Esophagus squamous epithelium (tissue), 4 donors: ENCODE data around the gene ARHGEF11.

Experiments
- POLR2A ChIP-seq, 4 donors: fragments of 450-650 bp; IDR thresholded peaks; one replicate each; pipeline ENCODE4 v1.6.1; 2017; ENCODE audit warnings: antibody characterized with exemption in 4 of 4, mild to moderate bottlenecking in 4 of 4, moderate library complexity in 3 of 4
- TF ChIP-seq, protein P1 (sequence below), 6 experiments: fragments of 450-650 bp in 4 of 6; fragments of 200-600 bp in 2 of 6; sonication (generic) in 2 of 6; IDR thresholded peaks; one replicate each; pipeline ENCODE4 v1.5.1; 2016 to 2019; ENCODE audit warnings: antibody characterized with exemption in 6 of 6, mild to moderate bottlenecking in 4 of 6, moderate library complexity in 4 of 6

DNA sequence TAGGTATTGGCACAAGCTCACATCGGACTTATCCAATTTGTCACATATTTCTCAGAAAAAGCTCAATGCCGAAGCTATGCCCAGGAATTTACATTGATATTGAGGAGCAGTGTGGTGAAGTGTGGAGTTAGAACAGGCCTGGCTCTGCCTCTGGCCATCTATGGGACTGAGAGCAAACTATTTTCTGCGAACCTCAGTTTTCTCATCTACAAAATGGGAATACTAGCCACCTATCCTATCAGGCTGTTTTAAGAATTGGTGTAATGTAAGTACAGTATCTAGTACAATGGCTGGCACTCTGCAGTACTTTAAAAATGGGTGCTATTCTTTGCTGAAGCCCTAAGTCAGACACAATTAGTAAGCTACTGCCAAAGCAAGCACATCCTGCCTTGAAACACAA, 47.2 kb downstream of the ARHGEF11 start:
- TF ChIP-seq, protein P1, sequence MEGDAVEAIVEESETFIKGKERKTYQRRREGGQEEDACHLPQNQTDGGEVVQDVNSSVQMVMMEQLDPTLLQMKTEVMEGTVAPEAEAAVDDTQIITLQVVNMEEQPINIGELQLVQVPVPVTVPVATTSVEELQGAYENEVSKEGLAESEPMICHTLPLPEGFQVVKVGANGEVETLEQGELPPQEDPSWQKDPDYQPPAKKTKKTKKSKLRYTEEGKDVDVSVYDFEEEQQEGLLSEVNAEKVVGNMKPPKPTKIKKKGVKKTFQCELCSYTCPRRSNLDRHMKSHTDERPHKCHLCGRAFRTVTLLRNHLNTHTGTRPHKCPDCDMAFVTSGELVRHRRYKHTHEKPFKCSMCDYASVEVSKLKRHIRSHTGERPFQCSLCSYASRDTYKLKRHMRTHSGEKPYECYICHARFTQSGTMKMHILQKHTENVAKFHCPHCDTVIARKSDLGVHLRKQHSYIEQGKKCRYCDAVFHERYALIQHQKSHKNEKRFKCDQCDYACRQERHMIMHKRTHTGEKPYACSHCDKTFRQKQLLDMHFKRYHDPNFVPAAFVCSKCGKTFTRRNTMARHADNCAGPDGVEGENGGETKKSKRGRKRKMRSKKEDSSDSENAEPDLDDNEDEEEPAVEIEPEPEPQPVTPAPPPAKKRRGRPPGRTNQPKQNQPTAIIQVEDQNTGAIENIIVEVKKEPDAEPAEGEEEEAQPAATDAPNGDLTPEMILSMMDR (IDR thresholded peaks at IDR 0.05) = no peak
- TF ChIP-seq POLR2A (IDR thresholded peaks at IDR 0.05) = no peak
